ENCODE results near the gene DROSHA.

Gene DROSHA

GRCh38 chr5:31496301-31496700 lies 35.6 kb downstream of the DROSHA start:
- no peak overlapping the region for H3K27ac ChIP-seq
- TF ChIP-seq CTCF (conservative IDR thresholded peaks at IDR 0.05) (no peak), ZFX (IDR thresholded peaks at IDR 0.05) (no peak)

GRCh38 chr5:31495336-31495735 lies 36.6 kb downstream of the DROSHA start:
- TF ChIP-seq ZFX (IDR thresholded peaks at IDR 0.05) (no peak), CTCF (conservative IDR thresholded peaks at IDR 0.05) (no peak)
- no peak overlapping the region for H3K27ac ChIP-seq

GRCh38 chr5:31492869-31493268 lies 39.0 kb downstream of the DROSHA start:
- TF ChIP-seq CTCF (conservative IDR thresholded peaks at IDR 0.05) (no peak), ZFX (IDR thresholded peaks at IDR 0.05) (no peak)
- no peak overlapping the region for H3K27ac ChIP-seq

- TF ChIP-seq CTCF (conservative IDR thresholded peaks at IDR 0.05) = no peak
- TF ChIP-seq ZFX (IDR thresholded peaks at IDR 0.05) = no peak
- no peak overlapping the region for H3K27ac ChIP-seq
Observed at GRCh38 chr5:31487506-31487905, 44.4 kb downstream of the DROSHA start.

- no peak overlapping the region for H3K27ac ChIP-seq
- TF ChIP-seq ZFX (IDR thresholded peaks at IDR 0.05) = no peak
- no peak for TF ChIP-seq CTCF (conservative IDR thresholded peaks at IDR 0.05)
Observed at GRCh38 chr5:31486441-31486840, 45.5 kb downstream of the DROSHA start.

- H3K27ac ChIP-seq = no peak overlapping the region
Observed at GRCh38 chr5:31485376-31486207, 46.3 kb downstream of the DROSHA start.

More at GRCh38 chr5:31485376-31486207, 46.3 kb downstream of the DROSHA start:
- TF ChIP-seq ZFX (IDR thresholded peaks at IDR 0.05) (no peak), CTCF (conservative IDR thresholded peaks at IDR 0.05) (no peak)

All from C4-2B (cell line).